Activated CD8-positive, alpha-beta memory T cell treated with anti-CD3 and anti-CD28 coated beads, Interleukin-2, amount 50 U/mL, for 4 hours (primary cell): ENCODE measurements around the gene ATPAF2.

Experiments
- DNase-seq: peaks from one replicate; pipeline ENCODE4 v3.0.0-alpha.2; 2020

Gene ATPAF2

DNA sequence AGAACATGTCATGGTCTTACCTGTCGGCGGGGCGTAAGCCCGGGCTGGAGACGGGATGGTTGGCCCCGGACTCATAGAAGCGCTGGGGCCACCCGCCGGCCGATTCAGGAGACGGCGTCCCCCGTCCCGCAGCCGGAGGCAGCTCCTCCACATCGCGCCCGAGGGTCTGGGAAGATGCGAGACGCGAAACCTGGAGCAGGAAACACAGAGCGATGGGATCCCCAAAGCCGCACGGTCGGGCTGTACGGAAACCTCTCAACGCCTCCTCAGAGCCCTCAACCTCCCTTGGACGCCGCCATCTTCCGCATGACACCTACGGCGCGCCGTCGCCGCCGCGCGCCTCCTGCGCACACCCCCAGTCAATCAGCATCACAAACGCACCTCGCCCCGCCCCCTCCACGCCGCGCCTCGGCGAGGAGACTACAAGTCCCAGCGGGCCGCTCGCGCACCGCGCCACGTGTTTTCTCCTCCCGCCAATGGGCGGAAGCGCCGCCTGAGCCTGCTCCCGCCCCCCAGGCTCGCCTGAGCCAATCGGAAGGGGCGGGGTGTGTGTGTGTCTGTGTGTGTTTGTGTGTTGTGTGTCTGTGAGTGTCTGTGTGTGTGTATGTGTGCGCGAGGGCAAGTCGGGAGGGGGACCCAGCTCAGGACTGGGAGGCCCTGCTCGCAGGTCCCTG lies at the start of gene ATPAF2, which contains the start of gene GID4:
Gene ATPAF2, minus strand, starts transcription at position 308 of the 674 bp plus-strand sequence. Its CDS starts 155 bp downstream, at position 153.
Gene GID4, plus strand, starts transcription at position 548 of the 674 bp plus-strand sequence. Its CDS starts 57 bp downstream, at position 605.
- DNase-seq, result peak; percentile 99

- DNase-seq, result peak; percentile 86
These were observed 48.9 kb upstream of the ATPAF2 start, which contains the start of gene DRG2 for GRCh38 chr17:18087610-18088491. Gene DRG2, plus strand, starts transcription at chr17:18087948. Its CDS starts 76 bp downstream, at chr17:18088024.

- DNase-seq, result no peak
These were observed 45.3 kb upstream of the ATPAF2 start for GRCh38 chr17:18084256-18084655.

- DNase-seq, result no peak
These were observed 40.6 kb upstream of the ATPAF2 start for GRCh38 chr17:18079543-18079942.

DNA sequence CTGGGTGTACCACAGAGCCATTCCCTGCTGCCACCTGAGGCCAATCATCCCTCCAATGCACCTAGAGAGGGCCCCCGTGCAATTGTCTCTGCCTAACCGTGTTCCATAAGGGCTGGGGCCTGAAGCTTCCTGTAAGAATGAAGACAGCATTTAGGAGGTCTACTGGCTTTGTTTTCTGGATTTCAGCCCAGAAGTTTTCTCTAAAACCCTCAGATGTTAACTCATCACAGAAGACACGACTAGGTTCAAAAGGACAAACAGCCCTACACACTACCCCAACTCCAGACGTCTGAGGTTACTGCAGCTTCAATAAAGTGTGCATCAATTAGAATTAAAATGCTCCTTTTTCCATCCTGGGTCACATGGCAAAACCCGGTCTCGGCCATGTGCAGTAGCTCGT lies 38.0 kb upstream of the ATPAF2 start:
- no peak for DNase-seq

DNA sequence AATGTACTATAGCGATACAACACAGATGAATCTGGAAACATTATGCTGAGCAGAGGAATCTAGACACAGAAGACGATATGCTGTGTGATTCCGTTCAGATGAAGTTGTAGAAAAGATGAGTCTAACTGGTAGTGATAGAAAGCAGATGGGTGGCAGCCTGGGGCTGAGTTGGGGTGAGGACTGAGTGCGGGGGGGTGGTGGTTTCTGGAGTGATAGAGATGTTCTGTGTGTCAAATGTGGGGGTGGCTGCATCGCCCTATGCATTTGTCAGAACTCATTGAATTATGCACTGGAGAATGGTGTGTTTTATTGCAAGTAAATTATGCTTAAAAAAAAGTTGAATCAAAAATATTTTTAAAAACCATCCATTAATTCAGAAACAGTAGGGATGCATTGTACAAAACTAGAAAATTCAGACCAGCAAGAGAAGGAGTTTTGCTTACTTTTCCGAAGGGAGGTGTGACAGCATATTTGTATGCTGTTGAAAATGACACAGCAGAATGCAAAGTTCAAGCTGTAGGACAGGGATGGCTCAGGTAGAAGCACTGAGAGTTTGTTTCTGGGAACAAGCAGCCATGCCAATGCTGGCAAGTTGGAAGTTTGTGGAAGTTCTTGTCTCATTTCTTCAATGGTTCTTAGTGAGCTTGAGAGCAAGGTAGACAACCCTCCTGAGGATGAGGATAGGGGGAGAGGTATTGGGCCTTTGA lies 35.8 kb upstream of the ATPAF2 start:
- no peak for DNase-seq

GRCh38 chr17:18071751-18072150 lies 32.8 kb upstream of the ATPAF2 start:
- DNase-seq, result no peak

DNA sequence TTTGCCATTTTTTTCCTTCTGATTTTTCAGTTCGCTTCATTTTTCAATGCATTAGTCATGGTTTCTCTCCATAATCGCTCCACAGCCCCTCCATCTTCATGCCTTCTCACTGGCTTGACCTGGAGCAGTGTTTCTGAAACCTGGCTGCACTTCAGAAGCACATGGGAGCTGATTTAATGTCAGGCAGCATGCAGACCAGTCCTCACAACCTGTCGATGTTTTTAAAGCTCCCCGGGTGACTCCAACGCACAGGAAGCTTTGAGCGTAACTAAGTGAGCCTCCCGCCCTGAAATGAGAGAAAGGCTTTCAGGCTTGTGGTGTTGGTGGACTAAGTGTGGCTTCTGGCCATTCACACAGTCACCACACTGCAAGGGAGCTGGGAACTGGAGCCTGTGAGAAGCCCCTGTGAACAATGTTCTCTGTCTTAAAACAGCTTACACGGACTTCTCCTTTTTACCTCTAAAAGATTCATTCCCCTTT lies 31.9 kb upstream of the ATPAF2 start:
- DNase-seq, result no peak

DNA sequence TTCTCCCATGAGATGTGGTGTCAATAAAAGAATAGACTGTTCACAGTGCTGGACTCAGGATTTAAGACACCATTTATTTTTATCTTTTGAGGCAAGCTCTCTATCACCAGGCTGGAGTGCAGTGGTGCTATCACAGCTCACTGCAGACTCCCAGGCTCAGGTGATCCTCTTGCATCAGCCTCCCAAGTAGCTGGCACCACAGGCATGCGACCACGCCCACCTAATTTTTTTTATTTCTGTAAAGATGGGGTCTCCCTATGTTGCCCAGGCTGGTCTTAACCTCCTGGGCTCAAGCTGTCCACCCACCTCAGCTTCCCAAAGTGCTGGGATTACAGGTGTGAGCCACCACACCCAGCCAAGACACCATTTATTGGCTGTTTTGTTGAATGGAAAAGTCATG lies 30.1 kb upstream of the ATPAF2 start:
- no peak for DNase-seq

- DNase-seq, result no peak
These were observed 27.9 kb upstream of the ATPAF2 start for GRCh38 chr17:18066866-18067265.

GRCh38 chr17:18065546-18065945 lies 26.6 kb upstream of the ATPAF2 start:
- DNase-seq, result no peak

DNA sequence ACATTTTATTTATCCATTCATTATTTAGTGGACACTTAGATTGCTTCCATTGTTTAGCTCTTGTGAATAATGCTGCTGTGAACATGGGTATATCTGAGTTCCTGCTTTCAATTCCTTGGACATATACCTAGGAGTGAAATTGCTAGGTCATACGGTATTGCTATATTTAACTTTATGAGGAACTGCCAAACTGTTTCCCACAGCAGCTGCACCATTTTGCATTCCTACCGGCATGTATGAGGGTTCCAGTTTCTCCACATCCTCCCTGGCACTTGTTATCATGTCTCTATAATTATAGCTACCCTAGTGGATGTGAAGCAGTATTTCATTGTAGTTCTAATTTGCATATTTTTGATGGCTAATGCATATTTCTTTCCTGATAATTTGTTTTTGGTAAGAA lies 25.1 kb upstream of the ATPAF2 start:
- no peak for DNase-seq

DNA sequence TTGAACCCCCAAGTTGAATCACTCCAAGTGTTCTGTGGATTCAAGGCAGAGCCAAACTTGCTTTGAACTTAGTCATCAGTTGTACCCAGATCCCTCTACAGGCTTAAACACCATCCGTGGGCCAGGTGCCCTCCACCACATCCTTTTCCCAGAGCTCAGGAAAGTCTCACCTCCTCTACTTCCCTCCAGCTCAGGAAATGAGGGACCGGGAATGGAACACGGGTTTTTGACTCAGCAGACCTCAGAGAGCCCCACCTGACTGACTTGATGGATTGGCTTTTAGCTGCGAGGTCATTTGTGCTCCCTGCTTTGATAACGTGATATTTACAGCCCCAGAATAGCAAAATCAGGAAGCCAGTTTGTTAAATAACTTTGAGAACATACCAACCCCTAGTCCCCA lies 20.3 kb upstream of the ATPAF2 start:
- DNase-seq, result no peak

DNA sequence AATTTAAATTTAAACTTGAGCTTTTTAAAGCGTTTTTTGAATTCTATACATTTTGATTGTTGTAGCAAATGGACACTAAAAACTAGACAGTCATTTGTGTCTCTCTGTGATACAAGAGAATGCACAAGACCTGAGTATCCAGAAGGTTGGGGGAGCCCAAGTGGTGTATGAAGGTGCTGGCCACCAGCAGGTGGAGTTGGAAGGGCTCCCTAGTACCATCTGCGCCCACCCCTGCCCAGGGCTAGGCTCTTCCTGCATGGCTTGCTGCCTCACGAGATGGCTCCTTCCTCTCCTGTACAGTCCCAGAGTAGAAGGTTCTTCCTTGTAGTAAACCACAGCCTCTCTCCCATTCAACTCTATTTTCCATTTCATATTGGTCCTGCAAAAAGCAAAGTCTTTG lies 17.2 kb upstream of the ATPAF2 start:
- no peak for DNase-seq

DNA sequence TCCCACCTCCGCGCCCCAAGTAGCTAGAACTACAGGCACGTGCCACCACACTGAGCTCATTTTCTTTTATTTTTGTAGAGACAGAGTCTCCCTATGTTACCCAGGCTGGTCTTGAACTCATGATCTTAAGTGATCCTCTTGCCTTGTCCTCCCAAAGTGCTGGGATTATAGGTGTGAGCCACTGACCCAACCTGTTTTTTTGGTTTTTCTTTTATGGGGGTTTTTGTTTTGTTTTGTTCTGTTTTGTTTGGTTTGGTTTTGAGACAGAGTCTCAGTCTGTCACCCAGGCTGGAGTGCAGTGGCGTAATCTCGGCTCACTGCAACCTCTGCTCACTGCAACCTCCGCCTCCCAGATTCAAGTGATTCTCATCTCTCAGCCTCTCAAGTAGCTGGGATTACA lies 16.6 kb upstream of the ATPAF2 start:
- no peak for DNase-seq

GRCh38 chr17:18045691-18046350 lies 6.9 kb upstream of the ATPAF2 start:
- no peak for DNase-seq

- no peak for DNase-seq
These were observed 5.6 kb upstream of the ATPAF2 start for GRCh38 chr17:18044609-18045008.

DNA sequence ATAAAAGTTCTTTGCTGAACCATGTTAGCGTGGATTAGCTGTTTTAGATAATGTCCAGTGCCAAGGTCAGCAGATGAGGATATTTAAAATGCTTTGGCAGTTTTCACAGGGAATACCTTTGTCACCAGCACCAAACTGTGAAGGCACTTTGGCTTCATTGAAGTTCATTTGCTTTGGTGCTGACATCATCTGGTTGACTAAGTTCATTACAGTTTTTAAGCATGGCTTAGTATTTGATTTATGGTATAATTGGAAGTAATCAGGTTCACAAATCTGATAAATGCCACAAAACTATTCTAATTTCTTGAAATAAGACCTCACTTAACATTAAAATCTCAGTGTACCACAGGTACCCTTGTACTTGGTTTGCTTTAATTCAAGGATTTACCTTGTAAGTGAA lies 4.5 kb upstream of the ATPAF2 start:
- no peak for DNase-seq

- no peak for DNase-seq
These were observed 4.0 kb upstream of the ATPAF2 start for GRCh38 chr17:18042983-18043382.

GRCh38 chr17:18041776-18042175 lies 2.8 kb upstream of the ATPAF2 start:
- DNase-seq, result no peak

GRCh38 chr17:18040261-18040858 lies 1.4 kb upstream of the ATPAF2 start:
- DNase-seq, result no peak
